ENCODE results near the gene TESK2.

DNA sequence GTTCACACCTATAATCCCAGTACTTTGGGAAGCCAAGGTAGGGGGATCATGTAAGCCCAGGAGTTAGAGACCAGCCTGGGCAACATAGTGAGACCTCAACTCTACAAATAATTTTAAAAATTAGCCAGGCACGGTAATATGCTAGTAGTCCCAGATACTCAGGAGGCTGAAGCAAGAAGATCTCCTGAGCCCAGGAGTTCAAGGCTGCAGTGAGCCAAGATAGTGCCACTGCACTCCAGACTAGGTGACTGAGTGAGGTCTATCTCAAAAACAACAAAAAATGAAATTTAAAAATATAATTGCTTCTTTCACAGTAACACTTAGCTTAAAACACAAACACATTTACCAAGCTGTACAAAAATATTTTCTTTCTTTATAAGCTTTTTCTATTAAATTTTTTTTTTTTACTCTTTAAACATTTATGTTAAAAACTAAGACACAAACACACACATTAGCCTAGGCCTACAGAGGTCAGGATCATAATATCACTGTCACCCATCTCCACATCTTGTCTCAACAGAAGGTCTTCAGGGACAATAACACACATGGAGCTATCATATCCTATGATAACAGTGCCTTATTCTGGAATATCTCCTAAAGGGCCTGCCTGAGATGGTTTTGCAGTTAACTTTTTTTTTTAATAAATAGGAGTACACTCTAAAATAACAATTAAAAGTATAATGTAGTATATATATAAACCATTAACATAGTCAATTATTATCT lies 43.9 kb downstream of the TESK2 start:
- TF ChIP-seq, protein P1, sequence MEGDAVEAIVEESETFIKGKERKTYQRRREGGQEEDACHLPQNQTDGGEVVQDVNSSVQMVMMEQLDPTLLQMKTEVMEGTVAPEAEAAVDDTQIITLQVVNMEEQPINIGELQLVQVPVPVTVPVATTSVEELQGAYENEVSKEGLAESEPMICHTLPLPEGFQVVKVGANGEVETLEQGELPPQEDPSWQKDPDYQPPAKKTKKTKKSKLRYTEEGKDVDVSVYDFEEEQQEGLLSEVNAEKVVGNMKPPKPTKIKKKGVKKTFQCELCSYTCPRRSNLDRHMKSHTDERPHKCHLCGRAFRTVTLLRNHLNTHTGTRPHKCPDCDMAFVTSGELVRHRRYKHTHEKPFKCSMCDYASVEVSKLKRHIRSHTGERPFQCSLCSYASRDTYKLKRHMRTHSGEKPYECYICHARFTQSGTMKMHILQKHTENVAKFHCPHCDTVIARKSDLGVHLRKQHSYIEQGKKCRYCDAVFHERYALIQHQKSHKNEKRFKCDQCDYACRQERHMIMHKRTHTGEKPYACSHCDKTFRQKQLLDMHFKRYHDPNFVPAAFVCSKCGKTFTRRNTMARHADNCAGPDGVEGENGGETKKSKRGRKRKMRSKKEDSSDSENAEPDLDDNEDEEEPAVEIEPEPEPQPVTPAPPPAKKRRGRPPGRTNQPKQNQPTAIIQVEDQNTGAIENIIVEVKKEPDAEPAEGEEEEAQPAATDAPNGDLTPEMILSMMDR (optimal IDR thresholded peaks at IDR 0.05 in 1 of 3, IDR thresholded peaks at IDR 0.05 in 1 of 3, conservative IDR thresholded peaks at IDR 0.05 in 1 of 3; ENCODE audit: extremely low read depth in 1 of 3, insufficient read depth in 2 of 3, low read length in 3 of 3): no peak
- no peak for TF ChIP-seq EZH2 (IDR thresholded peaks at IDR 0.05; ENCODE audit: low read length)

Data from keratinocyte (primary cell).